Prostate gland (tissue), 2 donors: ENCODE measurements around the gene CAP2.

Experiments used
- CTCF ChIP-seq, 4 experiments: fragments of 200-600 bp in 2 of 4; fragments of 450-650 bp in 2 of 4; sonication (generic) in 2 of 4; IDR thresholded peaks; 1 replicate in 3 of 4; 2 replicates in 1 of 4; pipeline ENCODE4 v1.5.1; 2016 to 2019; ENCODE audit warnings: antibody characterized with exemption in 4 of 4, mild to moderate bottlenecking in 2 of 4, moderate library complexity in 2 of 4
- POLR2A ChIP-seq: fragments of 450-650 bp; IDR thresholded peaks from one replicate; pipeline ENCODE4 v1.6.1; 2016; ENCODE audit warnings: antibody characterized with exemption, mild to moderate bottlenecking
- POLR2AphosphoS5 ChIP-seq: sonication (generic); formaldehyde crosslinking; IDR thresholded peaks from one replicate; pipeline ENCODE4 v1.6.1; 2017; ENCODE audit warnings: antibody characterized with exemption

- no peak for TF ChIP-seq CTCF (IDR thresholded peaks at IDR 0.05)
- no peak for TF ChIP-seq POLR2A
- no peak for TF ChIP-seq POLR2AphosphoS5
Observed at GRCh38 chr6:17482711-17483110, 89.3 kb downstream of the CAP2 start.
